Eye (tissue), 1 donor: ENCODE data around the gene SPPL2B.
"Not testable (repeated sequence)": the region's sequence is repeated elsewhere in the genome, so short reads cannot be mapped to it uniquely, and the experiment has no call there.

Experiments
- DNase-seq: peaks from one replicate; pipeline ENCODE4 v3.0.0-alpha.2; 2015

The SPPL2B gene

GRCh38 chr19:2382530-2383222 lies 54.2 kb downstream of the SPPL2B start:
- no peak for DNase-seq

- DNase-seq = peak; percentile 40
Observed at GRCh38 chr19:2385053-2385721, 56.7 kb downstream of the SPPL2B start.

- DNase-seq = no peak
Observed at GRCh38 chr19:2387367-2388288, 59.1 kb downstream of the SPPL2B start.

GRCh38 chr19:2389594-2389993 lies 61.1 kb downstream of the SPPL2B start:
- no peak for DNase-seq

- peak; percentile 83 for DNase-seq
Observed at GRCh38 chr19:2391118-2391725, 62.7 kb downstream of the SPPL2B start.

GRCh38 chr19:2392366-2392765 lies 63.9 kb downstream of the SPPL2B start:
- peak; percentile 28 for DNase-seq

GRCh38 chr19:2392899-2393298 lies 64.4 kb downstream of the SPPL2B start:
- not testable (repeated sequence) for DNase-seq

GRCh38 chr19:2394054-2394441 lies 65.6 kb downstream of the SPPL2B start:
- no peak for DNase-seq

- no peak for DNase-seq
Observed at GRCh38 chr19:2394442-2395292, 66.2 kb downstream of the SPPL2B start.

GRCh38 chr19:2395293-2395829 lies 66.9 kb downstream of the SPPL2B start:
- not testable (repeated sequence) for DNase-seq

- not testable (repeated sequence) for DNase-seq
Observed at GRCh38 chr19:2397173-2397572, 68.7 kb downstream of the SPPL2B start.

GRCh38 chr19:2398735-2399305 lies 70.3 kb downstream of the SPPL2B start:
- no peak for DNase-seq

GRCh38 chr19:2399582-2399981 lies 71.1 kb downstream of the SPPL2B start:
- no peak for DNase-seq
